ENCODE results near the gene RASD2. TPM values are rescaled to one million over a fixed set of nuclear protein-coding genes. Genes with fewer than 3 reads are reported as not detected.
A peak's percentile ranks its signal among the peaks of the same experiment; 100 is the strongest.

RASD2 gene
- total and polyA plus RNA-seq, 9 donors = 2.9 to 22.5 (median 12.0) TPM

- H3K4me1 ChIP-seq (ENCODE audit: control insufficient read depth, insufficient read depth, low read length) = peaks cover 8% of the 10 kb centered on the region
- 65% methylated on average over 17 of the region's 17 CpGs for WGBS (ENCODE audit: insufficient coverage)
- no peaks in the 10 kb centered on the region for H3K9me3 ChIP-seq (replicated peaks; ENCODE audit: control insufficient read depth, low read depth, low read length)
- no peaks in the 10 kb centered on the region for H3K36me3 ChIP-seq (ENCODE audit: control insufficient read depth, insufficient read depth, low read length)
- H3K27ac ChIP-seq (ENCODE audit: low read length) = no peak overlapping the region
- no peak for DNase-seq
- H3K27me3 ChIP-seq (ENCODE audit: control insufficient read depth, insufficient read depth, low read length) = peaks cover 17% of the 10 kb centered on the region
- H3K4me3 ChIP-seq (ENCODE audit: low read length) = no peak overlapping the region
Observed at GRCh38 chr22:35568751-35569739, 28.4 kb downstream of the RASD2 start.

GRCh38 chr22:35569916-35570315 is 29.3 kb downstream of the RASD2 start:
- Histone ChIP-seq H3K4me3 (ENCODE audit: low read length) (no peak overlapping the region), H3K27me3 (ENCODE audit: control insufficient read depth, insufficient read depth, low read length) (peaks cover 19% of the 10 kb centered on the region), H3K27ac (ENCODE audit: low read length) (no peak overlapping the region), H3K4me1 (ENCODE audit: control insufficient read depth, insufficient read depth, low read length) (peaks cover 8% of the 10 kb centered on the region), H3K9me3 (replicated peaks; ENCODE audit: control insufficient read depth, low read depth, low read length) (no peaks in the 10 kb centered on the region), H3K36me3 (ENCODE audit: control insufficient read depth, insufficient read depth, low read length) (no peaks in the 10 kb centered on the region)
- no peak for DNase-seq
- 88% methylated on average over 11 of the region's 13 CpGs for WGBS (ENCODE audit: insufficient coverage)

- H3K4me3 ChIP-seq (ENCODE audit: low read length) = no peak overlapping the region
- no peaks in the 10 kb centered on the region for H3K36me3 ChIP-seq (ENCODE audit: control insufficient read depth, insufficient read depth, low read length)
- peaks cover 8% of the 10 kb centered on the region for H3K4me1 ChIP-seq (ENCODE audit: control insufficient read depth, insufficient read depth, low read length)
- no peaks in the 10 kb centered on the region for H3K9me3 ChIP-seq (replicated peaks; ENCODE audit: control insufficient read depth, low read depth, low read length)
- H3K27me3 ChIP-seq (ENCODE audit: control insufficient read depth, insufficient read depth, low read length) = peaks cover 19% of the 10 kb centered on the region
- DNase-seq = no peak
- H3K27ac ChIP-seq (ENCODE audit: low read length) = no peak overlapping the region
- 81% methylated on average over 14 of the region's 14 CpGs for WGBS (ENCODE audit: insufficient coverage)
Observed at GRCh38 chr22:35570686-35571194, 30.1 kb downstream of the RASD2 start.

GRCh38 chr22:35572556-35572955 is 31.9 kb downstream of the RASD2 start:
- no peak overlapping the region for H3K4me3 ChIP-seq (ENCODE audit: low read length)
- no peaks in the 10 kb centered on the region for H3K36me3 ChIP-seq (ENCODE audit: control insufficient read depth, insufficient read depth, low read length)
- DNase-seq = no peak
- peaks cover 13% of the 10 kb centered on the region for H3K27me3 ChIP-seq (ENCODE audit: control insufficient read depth, insufficient read depth, low read length)
- peaks cover 7% of the 10 kb centered on the region for H3K4me1 ChIP-seq (ENCODE audit: control insufficient read depth, insufficient read depth, low read length)
- WGBS (ENCODE audit: insufficient coverage) = 69% methylated on average over 6 of the region's 8 CpGs
- no peaks in the 10 kb centered on the region for H3K9me3 ChIP-seq (replicated peaks; ENCODE audit: control insufficient read depth, low read depth, low read length)
- H3K27ac ChIP-seq (ENCODE audit: low read length) = no peak overlapping the region

GRCh38 chr22:35575116-35575748 is 34.6 kb downstream of the RASD2 start:
- H3K27me3 ChIP-seq (ENCODE audit: control insufficient read depth, insufficient read depth, low read length) = peaks cover 2% of the 10 kb centered on the region
- H3K4me3 ChIP-seq (ENCODE audit: low read length) = no peak overlapping the region
- no peaks in the 10 kb centered on the region for H3K9me3 ChIP-seq (replicated peaks; ENCODE audit: control insufficient read depth, low read depth, low read length)
- WGBS (ENCODE audit: insufficient coverage) = 7% methylated on average over 5 of the region's 15 CpGs
- H3K27ac ChIP-seq (ENCODE audit: low read length) = no peak overlapping the region
- peaks cover 3% of the 10 kb centered on the region for H3K4me1 ChIP-seq (ENCODE audit: control insufficient read depth, insufficient read depth, low read length)
- no peak for DNase-seq
- no peaks in the 10 kb centered on the region for H3K36me3 ChIP-seq (ENCODE audit: control insufficient read depth, insufficient read depth, low read length)

GRCh38 chr22:35576671-35577070 is 36.0 kb downstream of the RASD2 start:
- H3K27me3 ChIP-seq (ENCODE audit: control insufficient read depth, insufficient read depth, low read length) = peaks cover 2% of the 10 kb centered on the region
- no peak for DNase-seq
- peaks cover 9% of the 10 kb centered on the region for H3K4me1 ChIP-seq (ENCODE audit: control insufficient read depth, insufficient read depth, low read length)
- H3K9me3 ChIP-seq (replicated peaks; ENCODE audit: control insufficient read depth, low read depth, low read length) = no peaks in the 10 kb centered on the region
- no peak overlapping the region for H3K27ac ChIP-seq (ENCODE audit: low read length)
- WGBS (ENCODE audit: insufficient coverage) = 90% methylated on average over 4 of the region's 8 CpGs
- H3K36me3 ChIP-seq (ENCODE audit: control insufficient read depth, insufficient read depth, low read length) = no peaks in the 10 kb centered on the region
- H3K4me3 ChIP-seq (ENCODE audit: low read length) = no peak overlapping the region

- DNase-seq = no peak
- Histone ChIP-seq H3K4me1 (ENCODE audit: control insufficient read depth, insufficient read depth, low read length) (peaks cover 15% of the 10 kb centered on the region), H3K4me3 (ENCODE audit: low read length) (no peak overlapping the region), H3K27ac (ENCODE audit: low read length) (no peak overlapping the region), H3K27me3 (ENCODE audit: control insufficient read depth, insufficient read depth, low read length) (peaks cover 2% of the 10 kb centered on the region), H3K36me3 (ENCODE audit: control insufficient read depth, insufficient read depth, low read length) (no peaks in the 10 kb centered on the region), H3K9me3 (replicated peaks; ENCODE audit: control insufficient read depth, low read depth, low read length) (no peaks in the 10 kb centered on the region)
- WGBS (ENCODE audit: insufficient coverage) = 96% methylated on average over 2 of the region's 2 CpGs
Observed at GRCh38 chr22:35577799-35578659, 37.4 kb downstream of the RASD2 start.

GRCh38 chr22:35578836-35579575 is 38.4 kb downstream of the RASD2 start:
- H3K9me3 ChIP-seq (replicated peaks; ENCODE audit: control insufficient read depth, low read depth, low read length) = no peaks in the 10 kb centered on the region
- H3K4me3 ChIP-seq (ENCODE audit: low read length) = no peak overlapping the region
- no peak overlapping the region for H3K27ac ChIP-seq (ENCODE audit: low read length)
- no peak for DNase-seq
- 76% methylated on average over 13 of the region's 19 CpGs for WGBS (ENCODE audit: insufficient coverage)
- H3K27me3 ChIP-seq (ENCODE audit: control insufficient read depth, insufficient read depth, low read length) = peaks cover 2% of the 10 kb centered on the region
- H3K4me1 ChIP-seq (ENCODE audit: control insufficient read depth, insufficient read depth, low read length) = peaks cover 19% of the 10 kb centered on the region
- H3K36me3 ChIP-seq (ENCODE audit: control insufficient read depth, insufficient read depth, low read length) = no peaks in the 10 kb centered on the region

GRCh38 chr22:35580351-35581022 is 39.9 kb downstream of the RASD2 start:
- Histone ChIP-seq H3K9me3 (replicated peaks; ENCODE audit: control insufficient read depth, low read depth, low read length) (no peaks in the 10 kb centered on the region), H3K4me1 (ENCODE audit: control insufficient read depth, insufficient read depth, low read length) (peaks cover 19% of the 10 kb centered on the region), H3K27me3 (ENCODE audit: control insufficient read depth, insufficient read depth, low read length) (no peaks in the 10 kb centered on the region), H3K36me3 (ENCODE audit: control insufficient read depth, insufficient read depth, low read length) (no peaks in the 10 kb centered on the region), H3K27ac (ENCODE audit: low read length) (peak overlapping the region; percentile 55), H3K4me3 (ENCODE audit: low read length) (no peak overlapping the region)
- DNase-seq = peak; percentile 60
- 47% methylated on average over 6 of the region's 10 CpGs for WGBS (ENCODE audit: insufficient coverage)

Measured in muscle of leg (tissue), 11 donors.